ENCODE measurements around the gene THOP1.

The THOP1 gene

DNA sequence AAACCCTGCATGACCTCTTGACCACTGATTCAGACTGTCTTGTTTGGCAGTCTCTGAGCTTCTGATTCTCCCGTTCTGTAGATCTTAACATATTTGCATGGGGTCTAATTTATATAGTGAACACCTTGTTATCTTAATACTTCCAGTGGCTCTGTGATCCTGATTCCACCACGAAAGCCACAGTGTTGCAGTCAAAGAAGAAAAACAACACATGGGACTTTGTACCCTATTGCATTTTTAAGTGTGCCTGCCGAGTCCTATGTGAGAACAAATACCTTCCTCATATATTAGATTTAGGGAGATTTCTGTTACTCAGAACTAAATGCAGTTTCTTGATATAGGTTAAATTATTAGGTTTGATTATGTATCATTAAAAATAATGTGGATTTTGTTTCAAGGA is 69.5 kb downstream of the THOP1 start:
- Histone ChIP-seq H3K4me1 (ENCODE audit: control insufficient read depth, insufficient read depth, low read length, poor library complexity, severe bottlenecking) (peaks cover 17% of the 10 kb centered on the region), H3K36me3 (ENCODE audit: control insufficient read depth, insufficient read depth, low read length) (peaks cover 33% of the 10 kb centered on the region), H3K4me3 (ENCODE audit: insufficient read depth, low read depth, low read length, poor library complexity, severe bottlenecking) (no peak overlapping the region), H3K9me3 (ENCODE audit: control insufficient read depth, low read length) (peaks cover 10% of the 10 kb centered on the region), H3K27ac (ENCODE audit: insufficient read depth, low read length, poor library complexity, severe bottlenecking) (no peak overlapping the region), H3K27me3 (replicated peaks; ENCODE audit: control insufficient read depth, insufficient read depth, low read length, poor library complexity, severe bottlenecking) (no peaks in the 10 kb centered on the region)
- DNase-seq: no peak

DNA sequence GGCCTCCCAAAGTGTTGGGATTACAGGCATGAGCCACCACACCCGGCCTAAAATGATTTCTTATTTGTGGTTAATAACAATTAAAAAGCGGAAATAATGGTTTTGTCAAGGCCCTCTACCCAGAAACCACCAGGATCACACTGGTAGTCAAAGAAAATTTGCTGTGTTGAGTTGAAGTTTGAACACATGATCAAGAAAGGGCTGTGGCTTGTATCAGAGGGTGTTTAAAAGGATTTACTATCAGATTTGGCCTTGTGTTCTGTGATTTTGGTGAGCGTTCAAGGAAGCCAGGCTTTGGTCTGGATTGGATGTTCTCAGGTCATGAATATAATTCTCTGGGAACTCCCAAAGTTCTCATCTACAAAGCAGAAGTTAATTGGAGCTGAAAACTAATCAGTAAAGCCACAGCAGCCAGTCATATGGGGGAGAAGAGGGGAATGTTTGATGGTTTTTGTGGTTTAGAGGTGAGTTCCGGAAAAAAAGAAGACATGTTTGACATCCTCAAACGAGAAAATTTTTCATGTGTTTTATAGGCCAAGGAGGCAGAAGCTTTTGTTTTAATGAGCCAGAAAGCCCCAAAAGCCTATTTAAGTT is 71.3 kb downstream of the THOP1 start:
- no peak overlapping the region for H3K27ac ChIP-seq (ENCODE audit: insufficient read depth, low read length, poor library complexity, severe bottlenecking)

DNA sequence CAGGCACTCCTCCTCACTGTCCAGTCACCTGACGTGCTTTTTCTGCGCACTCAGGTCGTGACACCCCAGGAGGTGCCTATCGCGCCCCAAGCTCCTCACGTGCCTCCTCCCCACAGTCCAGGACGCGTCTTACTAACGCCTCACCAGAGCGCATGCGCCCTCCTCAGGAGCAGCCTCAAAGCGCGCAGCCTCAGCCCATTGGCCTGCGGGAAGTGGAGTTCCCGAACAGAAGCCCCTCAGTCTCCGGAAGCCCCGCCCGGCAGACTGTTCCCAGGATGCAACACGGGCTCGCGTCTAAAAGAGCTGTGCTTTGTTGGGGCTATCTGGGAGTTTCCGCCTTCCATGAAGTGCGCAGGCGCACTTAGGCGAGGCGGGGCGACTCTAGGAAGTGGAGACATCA is 73.6 kb downstream of the THOP1 start:
- no peaks in the 10 kb centered on the region for H3K27me3 ChIP-seq (replicated peaks; ENCODE audit: control insufficient read depth, insufficient read depth, low read length, poor library complexity, severe bottlenecking)
- DNase-seq: no peak
- H3K4me3 ChIP-seq (ENCODE audit: insufficient read depth, low read depth, low read length, poor library complexity, severe bottlenecking): no peak overlapping the region
- H3K36me3 ChIP-seq (ENCODE audit: control insufficient read depth, insufficient read depth, low read length): no peaks in the 10 kb centered on the region
- H3K27ac ChIP-seq (ENCODE audit: insufficient read depth, low read length, poor library complexity, severe bottlenecking): no peak overlapping the region
- H3K4me1 ChIP-seq (ENCODE audit: control insufficient read depth, insufficient read depth, low read length, poor library complexity, severe bottlenecking): peaks cover 17% of the 10 kb centered on the region
- H3K9me3 ChIP-seq (ENCODE audit: control insufficient read depth, low read length): no peaks in the 10 kb centered on the region

More for the DNA sequence above, 71.3 kb downstream of the THOP1 start:
- no peaks in the 10 kb centered on the region for H3K27me3 ChIP-seq (replicated peaks; ENCODE audit: control insufficient read depth, insufficient read depth, low read length, poor library complexity, severe bottlenecking)
- no peak for DNase-seq
- H3K9me3 ChIP-seq (ENCODE audit: control insufficient read depth, low read length): peaks cover 10% of the 10 kb centered on the region
- H3K36me3 ChIP-seq (ENCODE audit: control insufficient read depth, insufficient read depth, low read length): peaks cover 19% of the 10 kb centered on the region
- H3K4me3 ChIP-seq (ENCODE audit: insufficient read depth, low read depth, low read length, poor library complexity, severe bottlenecking): no peak overlapping the region
- H3K4me1 ChIP-seq (ENCODE audit: control insufficient read depth, insufficient read depth, low read length, poor library complexity, severe bottlenecking): peaks cover 17% of the 10 kb centered on the region

DNA sequence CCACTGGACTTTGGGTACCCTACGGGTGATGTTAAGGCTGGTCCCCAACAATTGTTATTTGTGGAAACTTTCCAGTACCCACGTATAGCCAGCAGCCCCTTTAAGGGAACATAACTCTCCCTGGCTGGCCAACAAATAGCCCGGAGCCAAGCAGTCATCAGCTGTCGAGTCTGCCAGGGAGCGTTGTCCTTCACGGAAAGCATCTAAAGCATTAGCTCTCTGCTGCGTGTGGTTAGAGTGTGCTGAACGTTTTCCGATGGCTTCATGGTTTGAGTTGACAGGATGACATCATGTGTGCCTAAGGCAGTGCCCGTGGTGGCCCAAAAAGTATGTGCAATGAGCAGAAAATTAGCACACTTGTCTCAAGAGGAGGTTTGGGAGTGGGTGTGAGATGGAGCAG is 78.5 kb downstream of the THOP1 start:
- Histone ChIP-seq H3K4me3 (ENCODE audit: insufficient read depth, low read depth, low read length, poor library complexity, severe bottlenecking) (no peak overlapping the region), H3K27me3 (replicated peaks; ENCODE audit: control insufficient read depth, insufficient read depth, low read length, poor library complexity, severe bottlenecking) (no peaks in the 10 kb centered on the region), H3K27ac (ENCODE audit: insufficient read depth, low read length, poor library complexity, severe bottlenecking) (no peak overlapping the region), H3K4me1 (ENCODE audit: control insufficient read depth, insufficient read depth, low read length, poor library complexity, severe bottlenecking) (no peaks in the 10 kb centered on the region), H3K36me3 (ENCODE audit: control insufficient read depth, insufficient read depth, low read length) (no peaks in the 10 kb centered on the region), H3K9me3 (ENCODE audit: control insufficient read depth, low read length) (no peaks in the 10 kb centered on the region)
- no peak for DNase-seq

All from effector memory CD4-positive, alpha-beta T cell (primary cell).